Right renal cortex interstitium (tissue), 3 donors: ENCODE measurements around the gene PPP1R16B. TPM values are rescaled to one million over a fixed set of nuclear protein-coding genes. Genes with fewer than 3 reads are reported as not detected.

ENCODE experiments used
- DNase-seq, 3 donors: peaks; one replicate each; pipeline ENCODE4 v3.0.0-alpha.2; 2013; ENCODE audit warnings: low read depth in 3 of 3, low spot score in 2 of 3
- polyA plus RNA-seq, 3 donors: library from polyadenylated mRNA; unstranded; fragments of 120-200 nt; gene quantifications; one replicate each; pipeline ENCODE4 v1.2.1, GENCODE V29; 2013; ENCODE audit not compliant: insufficient read length in 3 of 3

Gene PPP1R16B
- polyA plus RNA-seq, 3 donors, result 7.5 to 8.8 (median 8.3) TPM

DNA sequence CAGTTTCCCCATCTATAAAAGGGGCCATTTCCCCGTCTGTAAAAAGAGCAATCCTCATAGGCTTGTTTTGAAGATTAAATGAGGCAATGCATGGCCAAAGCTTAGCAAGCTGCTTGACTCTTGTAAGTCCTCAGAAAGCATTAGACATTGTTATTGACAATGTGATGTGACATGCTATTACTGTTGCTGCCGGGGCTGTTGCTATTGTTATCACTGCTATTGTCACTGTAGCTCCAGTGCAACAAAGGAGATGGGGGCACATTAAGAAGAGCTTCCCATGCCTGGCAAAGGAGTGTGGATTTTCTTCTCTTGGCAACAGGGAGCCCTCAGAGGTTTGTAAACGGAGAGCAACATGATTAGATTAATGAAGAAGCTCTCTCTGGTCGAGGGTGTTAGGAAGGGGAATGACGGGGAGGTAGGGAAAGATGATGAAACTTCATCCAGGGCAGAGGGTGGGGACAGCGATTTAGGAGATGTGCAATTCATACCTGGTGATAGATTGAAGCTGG, 87.6 kb downstream of the PPP1R16B start:
- no peak for DNase-seq

DNA sequence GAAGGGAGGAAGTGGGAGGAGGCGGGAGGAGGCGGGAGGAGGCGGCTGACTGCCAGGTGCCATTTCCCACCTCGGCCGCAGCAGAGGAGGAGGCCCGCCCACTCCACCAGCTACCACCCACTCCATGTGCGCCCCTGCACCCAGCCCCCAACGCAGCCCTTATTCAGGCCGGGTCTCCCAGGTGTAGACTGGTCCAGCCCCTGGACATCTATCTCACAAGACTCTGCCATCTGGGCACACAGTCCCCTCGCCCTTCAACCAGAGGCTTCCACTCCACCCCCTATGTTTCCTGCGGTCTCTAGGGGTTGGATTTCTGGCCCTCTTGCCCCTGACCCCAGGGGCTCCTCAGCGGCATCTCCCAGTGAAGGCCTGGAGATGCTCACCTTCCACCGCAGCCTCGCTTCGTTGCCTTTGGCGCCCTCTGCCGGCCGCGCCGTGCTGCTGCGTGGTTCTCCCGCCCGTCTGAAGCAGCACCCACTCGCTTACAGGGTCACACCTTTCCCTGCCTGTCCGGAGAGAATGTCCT, 88.1 kb downstream of the PPP1R16B start:
- peak in 2 of 3 donors; percentile 19 to 21 for DNase-seq

DNA sequence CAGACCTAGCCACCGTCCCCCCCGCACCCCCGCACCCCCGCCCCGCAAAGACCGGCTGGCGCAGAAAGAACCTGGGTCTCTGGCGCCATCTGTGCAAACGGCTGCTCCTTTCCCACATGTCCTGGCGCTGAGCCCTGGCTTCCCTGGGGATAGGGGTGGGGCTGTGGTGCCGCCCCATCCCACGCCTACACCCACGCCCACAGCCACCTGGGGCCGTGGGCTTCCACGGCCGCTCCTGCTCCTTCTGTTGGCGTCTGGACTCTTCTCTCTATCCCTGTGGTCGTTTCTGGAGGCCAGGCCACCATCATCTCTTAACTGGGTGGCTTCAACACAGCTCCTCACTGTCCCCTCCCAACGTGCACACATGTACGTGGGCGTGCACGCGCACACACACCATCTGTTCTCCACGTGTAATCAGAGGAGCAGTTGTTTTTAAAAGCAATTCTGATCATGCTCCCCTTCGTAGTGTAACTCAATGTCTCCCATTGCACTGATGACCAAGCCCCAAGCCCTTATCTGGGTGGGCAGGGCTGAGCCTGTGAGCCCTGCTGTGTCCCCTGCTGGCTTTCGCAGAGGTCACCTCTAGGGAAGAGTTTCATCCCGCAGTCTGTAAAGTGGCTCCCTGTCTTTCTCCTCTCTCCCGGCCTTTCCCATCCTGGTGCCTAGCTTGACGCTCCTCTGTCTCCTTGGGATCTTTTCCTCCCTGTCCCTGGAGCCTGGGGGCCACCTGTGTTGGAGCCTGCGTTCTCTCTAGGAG, 88.8 kb downstream of the PPP1R16B start:
- DNase-seq, result no peak

DNA sequence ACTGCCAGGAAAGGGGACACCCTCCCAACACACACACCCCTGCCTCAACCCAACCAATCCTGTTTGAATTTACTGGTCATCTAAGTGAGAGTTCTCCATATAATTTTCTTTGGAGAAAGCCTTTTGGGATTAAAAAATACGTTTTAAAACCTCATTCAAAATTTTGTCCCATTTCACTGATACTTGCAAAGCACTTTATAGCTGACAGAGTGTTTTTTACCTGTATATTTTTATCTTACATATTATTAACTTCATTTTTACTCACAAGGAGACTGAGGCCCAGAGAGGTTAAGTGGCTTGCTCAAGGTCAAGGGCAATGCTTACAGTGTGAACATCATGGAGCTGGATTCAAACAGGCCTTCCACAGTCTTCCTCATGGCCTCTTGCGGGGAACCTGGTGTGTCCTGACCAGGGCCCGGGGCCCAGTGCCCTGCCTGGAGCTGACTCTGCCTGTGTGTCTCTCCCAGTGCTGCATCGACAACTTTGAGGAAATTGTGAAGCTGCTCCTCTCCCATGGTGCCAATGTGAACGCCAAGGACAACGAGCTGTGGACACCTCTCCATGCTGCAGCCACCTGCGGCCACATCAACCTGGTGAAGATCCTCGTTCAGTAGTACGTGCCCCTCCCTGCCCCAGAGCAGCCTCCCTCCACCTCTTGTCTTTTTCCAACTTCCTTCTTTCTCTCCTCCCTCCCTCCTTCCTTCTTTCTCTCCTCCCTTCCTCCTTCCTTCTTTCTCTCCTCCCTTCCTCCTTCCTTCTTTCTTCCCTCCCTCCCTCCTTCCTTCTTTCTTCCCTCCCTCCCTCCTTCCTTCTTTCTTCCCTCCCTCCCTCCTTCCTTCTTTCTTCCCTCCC, 89.8 kb downstream of the PPP1R16B start:
- no peak for DNase-seq

DNA sequence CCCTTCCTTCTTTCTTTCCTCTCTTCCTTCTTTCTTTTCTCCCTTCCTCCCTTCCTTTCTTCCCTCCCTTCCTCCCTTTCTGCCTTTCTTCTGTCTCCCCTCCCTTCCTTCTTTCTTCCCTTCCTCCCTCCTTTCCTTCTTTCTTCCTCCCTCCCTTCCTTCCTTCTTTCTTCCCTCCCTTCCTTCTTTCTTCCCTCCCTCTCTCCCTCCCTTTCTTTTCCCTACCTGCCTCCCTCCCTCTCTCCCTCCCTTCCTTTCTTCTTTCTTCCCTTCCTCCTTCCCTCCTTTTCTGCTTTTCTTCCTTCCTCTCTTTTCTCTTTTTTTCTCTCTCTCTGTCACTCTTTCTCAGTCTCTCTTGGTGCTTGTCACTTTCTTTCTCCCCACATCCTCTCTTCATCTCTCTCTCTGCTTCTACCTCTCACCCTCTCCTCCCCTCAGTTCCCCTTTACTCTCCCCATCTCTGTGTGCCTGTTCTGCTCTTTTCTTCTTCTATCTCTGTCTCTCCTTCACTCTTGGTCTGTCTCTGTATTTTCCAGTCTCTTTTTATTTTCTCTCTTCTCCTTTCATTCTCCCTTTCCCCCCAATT, 90.6 kb downstream of the PPP1R16B start:
- DNase-seq, result no peak

DNA sequence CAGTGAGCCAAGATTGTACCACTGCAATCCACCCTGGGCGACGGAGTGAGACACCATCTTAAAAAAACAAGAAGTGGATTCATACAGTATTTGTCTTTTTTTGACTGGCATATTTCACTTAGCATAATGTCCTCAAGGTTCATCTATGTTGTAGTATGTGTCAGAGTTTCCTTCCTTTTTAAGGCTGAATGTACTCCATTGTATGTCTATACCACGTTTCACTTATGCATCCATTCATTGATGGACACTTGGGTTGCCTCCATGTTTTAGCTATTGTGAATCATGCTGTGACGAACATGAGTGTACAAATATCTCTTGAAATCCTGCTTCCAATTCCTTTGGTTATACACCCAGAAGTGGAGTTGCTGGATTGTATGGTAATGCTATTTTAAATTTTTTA, 91.8 kb downstream of the PPP1R16B start:
- DNase-seq, result no peak

DNA sequence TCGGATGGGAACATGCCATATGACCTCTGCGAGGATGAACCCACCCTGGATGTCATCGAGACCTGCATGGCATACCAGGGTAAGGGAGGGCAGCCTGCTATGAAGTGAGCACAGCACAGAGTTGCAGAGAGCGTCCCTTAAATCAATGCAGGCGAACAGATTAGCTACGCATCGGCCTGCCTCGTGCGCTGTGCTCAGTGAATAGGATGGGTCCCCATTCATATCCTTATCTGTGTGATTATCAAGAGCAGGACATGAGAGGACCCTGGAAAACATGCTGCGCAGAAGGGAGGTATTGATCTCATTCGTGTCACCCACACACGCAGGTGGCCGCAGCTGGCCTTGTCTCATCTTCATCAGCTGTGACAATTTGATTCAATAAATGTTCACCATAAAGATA, 95.1 kb downstream of the PPP1R16B start:
- no peak for DNase-seq

DNA sequence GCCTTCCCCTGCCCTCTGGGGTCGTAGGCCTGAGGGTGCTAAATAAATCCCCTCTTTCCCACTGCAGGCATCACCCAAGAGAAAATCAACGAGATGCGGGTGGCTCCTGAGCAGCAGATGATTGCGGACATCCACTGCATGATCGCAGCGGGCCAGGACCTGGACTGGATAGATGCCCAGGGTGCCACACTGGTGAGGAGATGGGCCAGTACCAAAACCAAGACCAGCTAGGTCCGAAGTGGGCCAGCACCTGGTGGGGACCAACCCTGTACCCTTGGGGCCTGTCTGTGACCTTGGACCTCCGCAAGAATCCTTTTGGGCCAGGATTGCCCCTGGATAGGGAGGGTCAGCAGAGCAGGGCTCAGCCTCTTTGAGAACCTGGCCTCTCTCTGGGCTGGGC, 97.1 kb downstream of the PPP1R16B start:
- no peak for DNase-seq

DNA sequence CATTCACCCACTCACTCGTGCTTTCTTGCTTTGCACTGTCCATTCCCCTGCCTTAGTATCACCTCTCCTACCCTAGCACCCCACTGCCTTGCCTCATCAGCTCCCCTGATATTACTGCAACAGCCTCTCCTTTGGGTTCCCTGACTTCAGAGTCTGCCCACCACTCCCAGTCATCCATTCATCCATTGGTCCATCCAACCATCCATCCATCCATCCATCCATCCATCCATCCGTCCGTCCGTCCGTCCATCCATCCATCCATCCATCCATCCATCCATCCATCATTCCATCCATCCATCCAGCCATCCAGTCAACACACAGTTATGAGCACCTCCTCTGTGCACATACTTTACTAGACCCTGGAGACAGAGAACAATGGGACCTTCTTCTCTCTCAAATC, 97.8 kb downstream of the PPP1R16B start:
- no peak for DNase-seq

DNA sequence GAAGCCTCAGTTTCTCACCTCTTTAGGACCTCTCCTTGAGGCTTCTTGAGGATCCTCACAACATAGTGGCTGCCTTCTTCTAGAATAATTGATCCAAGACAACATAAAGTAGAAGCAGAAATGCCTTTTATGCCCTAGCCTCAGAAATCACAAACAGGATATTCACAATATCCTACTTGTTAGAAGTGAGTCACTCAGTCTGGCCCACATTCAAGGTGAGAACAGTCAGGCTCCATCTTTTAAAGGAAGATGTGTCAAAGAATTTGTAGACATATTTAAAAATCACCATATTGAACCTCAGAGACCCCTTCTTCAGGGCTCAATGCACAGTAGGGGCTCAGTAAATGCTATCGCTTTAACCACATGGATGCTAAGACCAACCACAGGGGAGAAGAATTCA, 99.9 kb downstream of the PPP1R16B start:
- no peak for DNase-seq

DNA sequence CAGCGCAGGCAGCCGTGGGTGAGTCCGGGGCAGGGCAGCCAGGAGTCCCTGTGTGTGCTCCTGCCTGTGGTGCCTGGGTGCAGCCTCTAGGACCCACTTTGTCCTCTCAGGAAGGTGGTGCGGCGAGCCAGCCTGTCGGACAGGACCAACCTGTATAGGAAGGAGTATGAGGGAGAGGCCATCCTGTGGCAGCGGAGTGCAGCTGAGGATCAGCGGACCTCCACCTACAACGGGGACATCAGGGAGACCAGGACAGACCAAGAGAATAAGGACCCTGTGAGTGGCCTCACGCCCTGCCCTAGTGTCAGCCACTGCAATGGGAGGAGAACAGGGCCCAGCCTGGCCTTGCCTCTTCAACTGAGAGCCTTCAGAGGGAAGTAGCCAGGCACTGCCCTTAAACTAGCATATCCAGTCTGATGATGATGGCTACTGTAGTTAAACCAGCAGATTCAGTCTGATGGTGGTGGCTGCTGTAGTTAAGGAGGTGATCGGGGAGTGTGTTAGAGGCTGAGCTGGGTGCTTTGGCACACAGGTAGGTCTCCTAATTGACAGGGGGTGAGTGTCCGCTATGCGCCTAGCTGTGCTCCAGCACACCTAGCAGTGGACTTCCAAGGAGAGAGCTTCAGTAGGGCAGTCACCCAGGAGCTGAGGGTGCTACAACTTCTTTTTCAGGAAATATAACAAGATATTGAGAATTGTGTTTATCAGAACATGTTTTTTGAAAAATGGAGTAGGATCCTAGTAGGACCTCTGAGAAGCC, 102.6 kb downstream of the PPP1R16B start:
- no peak for DNase-seq

DNA sequence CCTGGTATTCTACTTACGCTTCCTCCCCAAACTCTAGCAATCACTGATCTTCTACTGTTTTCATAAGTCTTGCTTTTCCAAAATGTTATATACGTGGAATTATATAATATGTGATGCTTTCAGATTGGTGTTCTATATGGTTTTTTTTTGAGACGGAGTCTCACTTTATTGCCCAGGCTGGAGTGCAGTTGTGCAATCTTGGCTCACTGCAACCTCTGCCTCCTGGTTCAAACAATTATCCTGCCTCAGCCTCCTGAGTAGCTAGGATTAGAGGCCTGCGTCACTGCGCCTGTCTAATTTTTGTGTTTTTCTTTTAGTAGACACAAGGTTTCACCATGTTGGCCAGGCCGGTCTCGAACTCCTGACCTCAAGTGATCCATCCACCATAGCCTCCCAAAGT, 109.9 kb downstream of the PPP1R16B start:
- DNase-seq, result no peak

DNA sequence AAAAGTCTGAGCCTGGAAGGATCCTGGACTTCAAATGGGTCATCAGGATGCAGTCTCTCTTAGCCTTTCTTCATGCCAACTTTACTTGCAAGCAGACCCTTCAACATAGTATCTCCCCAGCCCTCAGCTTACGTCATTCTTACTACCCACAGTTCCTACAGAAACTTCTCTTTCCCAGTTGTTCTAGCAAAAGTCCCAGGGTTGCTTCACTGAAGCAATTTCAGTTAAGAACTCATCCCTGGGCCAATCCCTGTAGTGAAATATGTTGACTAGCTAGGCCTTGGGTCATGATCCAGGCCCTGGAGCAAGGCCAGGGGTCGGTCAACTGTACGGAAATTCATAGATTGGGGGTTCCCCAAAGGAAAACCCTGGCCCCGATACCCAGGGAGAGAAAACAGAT, 112.2 kb downstream of the PPP1R16B start:
- DNase-seq, result no peak

DNA sequence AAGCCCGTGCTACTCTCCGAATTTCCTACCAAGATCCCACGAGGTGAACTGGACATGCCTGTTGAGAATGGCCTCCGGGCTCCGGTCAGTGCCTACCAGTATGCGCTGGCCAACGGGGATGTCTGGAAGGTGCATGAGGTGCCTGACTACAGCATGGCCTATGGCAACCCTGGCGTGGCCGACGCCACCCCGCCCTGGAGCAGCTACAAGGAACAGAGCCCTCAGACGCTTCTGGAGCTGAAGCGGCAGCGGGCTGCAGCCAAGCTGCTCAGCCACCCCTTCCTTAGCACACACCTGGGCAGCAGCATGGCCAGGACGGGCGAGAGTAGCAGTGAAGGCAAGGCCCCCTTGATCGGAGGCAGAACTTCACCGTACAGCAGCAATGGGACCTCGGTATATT, 112.7 kb downstream of the PPP1R16B start:
- no peak for DNase-seq

DNA sequence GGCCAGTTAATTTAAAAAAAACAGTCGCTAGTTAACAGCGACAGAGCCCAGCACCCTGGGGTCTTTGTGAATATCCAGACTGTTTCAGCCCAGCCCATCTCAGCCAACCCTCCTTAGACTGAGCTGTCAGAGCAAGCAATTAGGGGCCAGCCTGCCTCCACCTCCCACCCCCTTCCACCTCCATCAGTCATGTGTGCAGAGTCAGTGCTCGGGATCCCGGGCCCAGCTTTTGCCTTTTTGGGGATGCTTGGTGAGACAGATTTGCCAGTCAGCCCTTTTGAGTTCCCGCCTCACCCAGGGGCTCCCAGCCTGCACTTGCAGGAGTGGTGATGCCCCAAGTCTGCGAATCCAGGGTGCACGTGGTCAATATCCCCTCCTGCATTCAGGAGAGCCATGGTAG, 114.2 kb downstream of the PPP1R16B start:
- no peak for DNase-seq

DNA sequence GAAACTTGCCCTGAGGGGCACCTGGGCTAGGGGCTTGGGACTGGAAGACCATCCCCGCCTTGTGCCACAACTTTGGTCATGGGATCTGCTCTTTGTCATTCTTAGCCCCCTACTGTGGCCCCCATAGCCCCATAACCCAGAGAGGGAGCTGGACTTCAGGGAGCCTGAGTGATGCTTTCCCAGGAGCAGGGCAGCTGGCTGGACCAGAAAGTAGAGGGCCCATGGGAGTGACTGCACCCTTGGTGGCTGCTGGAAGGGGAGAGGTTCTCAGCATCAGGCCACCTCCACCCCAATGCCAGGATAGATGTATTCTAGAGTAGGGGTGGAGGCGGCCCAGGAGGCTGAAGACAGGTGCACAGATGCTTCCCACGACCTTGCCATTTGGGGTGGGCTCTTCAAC, 114.9 kb downstream of the PPP1R16B start:
- no peak for DNase-seq

DNA sequence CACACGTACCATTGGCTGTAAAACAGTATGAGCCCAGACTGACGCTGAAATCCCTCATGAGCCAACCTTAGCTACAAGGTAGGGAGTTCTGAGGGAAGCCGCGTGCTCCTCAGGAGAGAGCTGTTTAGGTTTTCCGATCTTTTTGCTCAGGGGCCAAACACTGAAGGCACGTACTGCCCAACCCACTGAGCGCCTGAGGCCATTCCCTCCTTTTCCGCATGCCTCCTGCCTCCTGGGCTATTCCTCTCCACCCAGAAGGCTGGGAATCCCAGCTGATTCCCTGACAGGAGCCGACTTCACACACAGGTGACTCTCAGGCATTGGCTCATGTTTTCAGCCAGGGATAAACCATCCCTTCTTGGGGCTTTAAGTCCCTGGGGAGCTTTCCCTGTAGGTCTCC, 115.4 kb downstream of the PPP1R16B start:
- DNase-seq, result no peak

DNA sequence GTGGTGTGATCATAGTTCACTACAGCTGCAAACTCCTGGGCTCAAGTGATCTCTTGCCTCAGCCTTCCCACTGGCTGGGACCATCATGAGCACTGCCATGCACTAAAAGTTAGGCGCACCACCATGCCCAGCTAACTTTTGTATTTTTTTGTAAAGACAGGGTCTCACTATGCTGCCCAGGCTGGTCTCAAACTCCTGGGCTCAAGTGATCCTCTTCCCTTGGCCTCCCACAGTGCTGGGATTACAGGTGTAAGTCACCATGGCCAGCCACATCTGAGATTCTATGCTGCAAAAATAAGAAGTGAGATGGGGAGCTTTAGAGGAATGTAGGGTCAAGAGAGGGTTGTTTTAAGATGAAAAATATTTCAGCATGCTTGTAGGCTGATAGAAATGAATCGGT, 119.2 kb downstream of the PPP1R16B start:
- no peak for DNase-seq

DNA sequence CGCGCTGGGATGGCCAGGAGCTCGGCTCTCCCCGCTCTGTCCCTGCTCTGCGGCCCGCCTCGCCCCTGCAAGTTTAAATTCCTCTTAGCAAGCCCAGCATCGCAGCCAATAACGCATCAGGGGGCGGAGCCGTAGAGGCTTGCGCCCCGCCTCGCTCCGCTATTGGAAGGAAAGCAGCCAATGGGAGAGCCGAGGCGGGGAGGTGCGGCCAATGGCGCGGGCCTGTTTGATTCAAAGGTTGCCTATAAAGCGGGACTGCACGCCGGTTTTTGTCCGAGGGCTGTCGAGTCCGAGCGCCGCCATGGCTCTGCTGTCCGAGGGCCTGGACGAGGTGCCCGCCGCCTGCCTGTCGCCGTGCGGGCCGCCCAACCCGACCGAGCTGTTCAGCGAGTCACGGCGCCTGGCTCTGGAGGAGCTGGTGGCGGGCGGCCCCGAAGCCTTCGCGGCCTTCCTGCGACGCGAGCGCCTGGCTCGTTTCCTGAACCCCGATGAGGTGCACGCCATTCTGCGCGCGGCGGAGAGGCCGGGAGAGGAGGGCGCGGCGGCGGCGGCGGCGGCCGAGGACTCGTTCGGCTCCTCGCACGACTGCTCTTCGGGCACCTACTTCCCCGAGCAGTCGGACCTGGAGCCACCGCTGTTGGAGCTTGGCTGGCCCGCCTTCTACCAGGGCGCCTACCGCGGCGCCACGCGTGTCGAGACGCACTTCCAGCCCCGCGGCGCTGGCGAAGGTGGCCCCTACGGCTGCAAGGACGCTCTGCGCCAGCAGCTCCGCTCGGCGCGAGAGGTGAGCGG, 120.8 kb downstream of the PPP1R16B start, which contains the start of gene FAM83D:
Gene FAM83D (plus strand): TSS at position 276 of the 792 bp plus-strand sequence. CDS start 26 bp downstream, at position 302.
- DNase-seq, result peak; percentile 87 to 94 (median 90)
